Activated T-cell treated with anti-CD3 and anti-CD28 coated beads for 48 hours (primary cell): ENCODE data around the gene PAGE2B.
"Not testable (repeated sequence)": the region's sequence is repeated elsewhere in the genome, so short reads cannot be mapped to it uniquely, and the experiment has no call there.

Experiments
- DNase-seq: peaks from one replicate; pipeline ENCODE4 v3.0.0-alpha.2; 2020; ENCODE audit warnings: low read depth

PAGE2B gene

DNA sequence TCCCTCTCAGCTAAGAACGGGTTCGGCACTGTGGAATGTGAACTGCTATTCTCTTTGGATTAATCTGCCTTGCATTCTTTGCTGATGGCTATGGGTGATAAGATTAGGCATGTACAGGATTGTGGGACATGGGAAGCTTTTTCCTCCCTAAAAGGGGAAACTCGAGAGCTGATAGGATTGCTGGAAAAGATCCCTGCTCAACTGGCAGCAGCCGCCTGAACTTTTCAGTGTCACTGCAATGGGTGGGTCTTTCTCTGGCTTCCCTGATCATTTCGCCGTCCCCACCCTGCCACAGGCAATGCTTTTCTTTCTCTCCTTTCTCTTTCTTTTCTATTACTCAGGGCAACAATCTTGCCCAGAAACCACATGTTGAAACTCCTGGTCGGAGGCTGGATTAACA, 34.5 kb downstream of the PAGE2B start:
- DNase-seq = no peak

DNA sequence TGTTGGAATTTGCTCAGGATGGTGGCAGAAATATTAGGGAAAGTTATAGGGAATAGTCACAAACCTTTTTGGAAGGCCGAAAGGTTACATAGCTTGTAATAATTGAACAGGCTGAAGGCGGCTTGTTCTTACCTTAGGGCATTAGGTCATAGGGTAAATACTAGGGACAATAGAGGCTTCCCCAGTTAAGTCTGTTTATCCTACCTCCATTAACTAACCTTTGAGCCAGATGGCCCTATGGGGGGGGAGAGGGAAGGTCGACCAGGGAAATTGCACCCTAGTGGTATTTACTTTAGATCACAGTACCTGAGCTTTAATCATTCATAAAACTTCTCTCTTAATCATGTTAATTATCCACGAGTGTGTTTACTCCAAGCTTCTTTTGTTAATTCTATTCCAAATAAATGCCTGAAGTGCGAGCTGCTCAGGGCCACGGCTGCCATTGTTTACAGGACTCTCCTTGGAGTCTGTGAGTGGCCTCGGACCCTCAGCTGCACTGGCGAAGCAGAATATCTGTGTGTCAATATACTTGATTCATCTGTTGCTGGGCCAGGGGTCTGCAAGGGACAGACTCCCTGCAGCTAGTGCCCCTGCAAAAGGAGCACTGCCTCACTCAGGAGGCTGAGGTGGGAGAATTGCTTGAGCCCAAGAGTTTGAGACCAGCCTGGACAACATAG, 36.9 kb downstream of the PAGE2B start:
- no peak for DNase-seq

DNA sequence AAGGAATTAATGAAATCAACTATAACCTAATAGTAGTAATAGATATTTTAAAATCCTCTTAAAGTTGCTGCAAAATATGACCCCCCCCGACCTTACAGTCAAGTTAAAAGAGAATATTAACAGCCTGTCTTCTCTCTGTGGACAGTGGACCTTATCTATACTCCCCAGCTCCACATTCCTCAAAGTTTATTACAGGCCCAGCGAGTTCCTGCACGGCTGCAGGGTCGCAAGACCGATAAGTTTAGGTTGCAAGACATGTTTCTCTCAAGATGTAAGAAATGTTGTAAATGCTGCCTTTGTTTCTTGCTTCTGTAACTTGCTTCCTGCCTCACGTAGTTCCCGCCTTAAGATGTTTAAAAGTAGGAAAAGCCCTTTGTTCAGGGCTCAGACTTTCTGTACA, 41.8 kb downstream of the PAGE2B start:
- DNase-seq = not testable (repeated sequence)

DNA sequence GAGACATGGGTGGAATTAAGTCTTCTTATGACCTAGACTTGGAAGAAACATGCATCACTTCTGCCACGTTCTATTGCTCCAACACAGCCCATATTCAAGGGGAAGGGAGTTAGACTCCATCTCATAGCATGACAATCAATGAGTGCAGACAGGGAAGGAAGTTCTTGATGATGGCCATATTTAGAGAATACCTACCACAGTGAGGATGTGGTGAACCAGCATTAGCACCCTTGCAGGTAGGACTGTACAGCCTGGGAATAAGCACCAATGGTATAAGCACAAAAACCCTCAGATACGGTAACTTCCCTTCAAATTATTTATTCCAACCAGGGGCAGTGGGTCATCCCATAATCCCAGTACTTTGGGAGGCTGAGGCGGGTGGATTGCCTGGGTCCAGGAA, 43.7 kb downstream of the PAGE2B start:
- no peak for DNase-seq

GRCh38 chrX:55119271-55119670, 44.4 kb downstream of the PAGE2B start:
- DNase-seq = no peak

DNA sequence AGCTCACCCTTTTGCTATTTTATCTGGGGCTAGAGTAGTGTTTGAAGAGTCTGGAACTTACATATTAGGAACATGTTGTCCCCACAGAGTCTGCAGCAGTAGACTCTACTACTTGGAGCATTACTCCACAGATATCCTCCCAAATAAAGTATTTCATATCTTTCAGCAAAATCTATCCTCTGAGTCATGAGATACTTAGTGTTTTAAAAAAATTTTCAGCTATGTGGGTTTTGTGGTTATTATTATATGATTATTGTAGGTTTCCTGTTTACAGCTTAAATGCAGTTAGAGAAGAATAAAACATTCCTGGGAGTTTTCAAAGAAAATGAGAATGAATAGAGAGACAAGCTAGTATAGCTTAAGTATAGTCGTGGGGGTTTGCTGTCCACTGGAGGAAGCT, 44.9 kb downstream of the PAGE2B start:
- no peak for DNase-seq

- no peak for DNase-seq
Observed at GRCh38 chrX:55120761-55121358, 46.0 kb downstream of the PAGE2B start.

DNA sequence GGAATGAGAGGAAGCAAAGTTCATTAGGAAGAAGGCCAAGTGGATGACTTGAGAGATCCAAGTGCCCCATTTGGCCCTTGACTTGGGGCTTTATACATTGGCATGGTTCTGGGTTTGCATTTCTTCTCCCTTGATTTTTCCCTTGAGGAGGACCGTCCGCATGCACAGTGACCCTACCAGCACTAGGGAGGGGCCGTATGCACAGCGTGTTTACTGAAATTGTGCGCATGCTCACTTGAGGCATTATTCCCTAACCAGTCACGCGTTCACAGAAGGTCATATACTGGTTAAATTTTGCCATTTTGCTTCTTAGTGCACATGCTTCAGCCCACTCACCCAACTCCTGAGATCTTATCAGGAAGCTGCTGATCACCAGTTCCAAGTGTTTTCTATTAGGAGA, 49.1 kb downstream of the PAGE2B start:
- no peak for DNase-seq

DNA sequence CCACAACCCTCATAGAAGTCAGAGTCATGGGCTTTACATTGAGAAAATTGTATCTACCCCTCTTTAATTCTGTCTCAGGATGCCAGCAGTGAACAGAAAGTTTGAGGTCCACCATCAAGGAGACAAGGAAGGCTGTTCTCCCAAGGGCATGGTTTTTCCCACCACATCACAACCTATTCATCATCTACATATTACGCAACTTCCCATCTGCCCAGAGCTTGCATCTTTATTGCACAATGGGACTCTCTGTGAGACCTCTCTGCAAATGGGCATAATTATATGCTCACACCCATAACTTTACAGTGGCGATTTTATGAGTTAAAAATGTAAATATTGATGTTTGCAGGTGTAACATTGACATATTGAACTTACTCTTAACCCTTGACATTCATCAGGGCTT, 52.9 kb downstream of the PAGE2B start:
- DNase-seq = no peak
